ENCODE results near the gene IL1RAPL2.
A peak's percentile ranks its signal among the peaks of the same experiment; 100 is the strongest.
"Not testable (repeated sequence)": the region's sequence is repeated elsewhere in the genome, so short reads cannot be mapped to it uniquely, and the experiment has no call there.

The IL1RAPL2 gene

DNA sequence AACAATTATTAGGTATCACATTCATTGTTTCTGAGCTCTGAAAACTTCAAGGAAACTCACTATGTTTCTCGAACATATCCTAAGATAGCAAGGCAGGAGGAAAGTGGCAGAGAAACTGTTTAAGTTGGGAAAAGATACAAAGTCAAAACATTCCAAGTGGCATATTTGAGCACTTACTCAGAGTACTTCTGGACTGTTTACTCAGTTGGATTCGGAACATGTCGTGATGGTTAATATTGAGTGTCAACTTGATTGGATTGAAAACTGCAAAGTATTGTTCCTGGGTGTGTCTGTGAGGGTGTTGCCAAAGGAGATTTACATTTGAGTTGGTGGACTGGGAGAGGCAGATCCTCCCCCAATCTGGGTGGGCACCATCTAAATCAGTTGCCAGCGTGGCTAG, 298.3 kb downstream of the IL1RAPL2 start:
- no peak for DNase-seq (ENCODE audit: extremely low read depth, insufficient read length)
- H3K36me3 ChIP-seq (ENCODE audit: control insufficient read depth, insufficient read depth, low read length), result no peaks in the 10 kb centered on the region
- TF ChIP-seq, protein P1, sequence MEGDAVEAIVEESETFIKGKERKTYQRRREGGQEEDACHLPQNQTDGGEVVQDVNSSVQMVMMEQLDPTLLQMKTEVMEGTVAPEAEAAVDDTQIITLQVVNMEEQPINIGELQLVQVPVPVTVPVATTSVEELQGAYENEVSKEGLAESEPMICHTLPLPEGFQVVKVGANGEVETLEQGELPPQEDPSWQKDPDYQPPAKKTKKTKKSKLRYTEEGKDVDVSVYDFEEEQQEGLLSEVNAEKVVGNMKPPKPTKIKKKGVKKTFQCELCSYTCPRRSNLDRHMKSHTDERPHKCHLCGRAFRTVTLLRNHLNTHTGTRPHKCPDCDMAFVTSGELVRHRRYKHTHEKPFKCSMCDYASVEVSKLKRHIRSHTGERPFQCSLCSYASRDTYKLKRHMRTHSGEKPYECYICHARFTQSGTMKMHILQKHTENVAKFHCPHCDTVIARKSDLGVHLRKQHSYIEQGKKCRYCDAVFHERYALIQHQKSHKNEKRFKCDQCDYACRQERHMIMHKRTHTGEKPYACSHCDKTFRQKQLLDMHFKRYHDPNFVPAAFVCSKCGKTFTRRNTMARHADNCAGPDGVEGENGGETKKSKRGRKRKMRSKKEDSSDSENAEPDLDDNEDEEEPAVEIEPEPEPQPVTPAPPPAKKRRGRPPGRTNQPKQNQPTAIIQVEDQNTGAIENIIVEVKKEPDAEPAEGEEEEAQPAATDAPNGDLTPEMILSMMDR (IDR thresholded peaks at IDR 0.05; ENCODE audit: insufficient read depth, low read length, poor library complexity, severe bottlenecking), result no peak
- no peak overlapping the region for H3K4me3 ChIP-seq (replicated peaks; ENCODE audit: low read depth, low read length)
- H3K27me3 ChIP-seq (replicated peaks; ENCODE audit: control insufficient read depth, insufficient read depth, low read length), result no peaks in the 10 kb centered on the region

DNA sequence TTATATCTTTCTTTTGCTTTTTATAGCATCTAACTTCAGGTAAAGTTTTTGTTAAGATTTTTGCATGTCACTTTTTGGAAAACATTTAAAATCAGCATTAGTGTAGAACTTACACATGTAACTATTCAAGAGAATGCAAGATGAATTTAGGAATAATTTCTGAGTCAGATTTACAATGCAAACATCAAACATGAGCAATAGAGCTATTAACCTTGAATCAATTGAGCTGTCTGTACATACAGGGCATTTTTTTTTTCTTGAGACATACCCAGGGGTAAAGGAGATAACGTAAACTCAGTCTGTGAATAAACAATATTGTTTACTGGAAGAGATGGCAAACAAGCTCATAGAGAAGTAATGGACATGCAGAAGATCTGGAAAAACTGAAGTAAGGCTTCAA, 311.5 kb downstream of the IL1RAPL2 start:
- Histone ChIP-seq H3K36me3 (ENCODE audit: control insufficient read depth, insufficient read depth, low read length) (no peaks in the 10 kb centered on the region), H3K4me3 (replicated peaks; ENCODE audit: low read depth, low read length) (no peak overlapping the region), H3K27me3 (replicated peaks; ENCODE audit: control insufficient read depth, insufficient read depth, low read length) (no peaks in the 10 kb centered on the region)
- TF ChIP-seq, protein P1 (IDR thresholded peaks at IDR 0.05; ENCODE audit: insufficient read depth, low read length, poor library complexity, severe bottlenecking), result no peak
- DNase-seq (ENCODE audit: extremely low read depth, insufficient read length), result no peak

DNA sequence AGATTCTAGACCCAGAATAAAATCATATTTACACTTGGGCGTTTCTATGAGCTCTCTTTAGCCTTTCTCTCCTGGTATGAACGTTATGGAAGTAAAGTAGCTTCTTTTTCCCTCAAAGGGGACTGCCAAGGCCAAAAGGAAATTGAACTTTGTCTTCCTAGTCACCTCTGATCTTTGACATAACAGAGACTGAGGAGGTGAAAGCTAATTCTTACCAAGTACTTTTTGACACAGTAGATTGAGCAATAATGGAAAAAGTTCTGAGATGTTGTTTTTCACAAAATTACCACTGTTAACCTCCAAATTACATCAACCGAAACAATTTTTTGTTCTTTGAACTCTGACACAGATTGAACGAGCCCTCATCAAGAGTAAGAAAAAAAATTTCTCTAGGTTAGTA, 336.1 kb downstream of the IL1RAPL2 start:
- Histone ChIP-seq H3K4me3 (replicated peaks; ENCODE audit: low read depth, low read length) (no peak overlapping the region), H3K36me3 (ENCODE audit: control insufficient read depth, insufficient read depth, low read length) (no peaks in the 10 kb centered on the region), H3K27me3 (replicated peaks; ENCODE audit: control insufficient read depth, insufficient read depth, low read length) (no peaks in the 10 kb centered on the region)
- TF ChIP-seq, protein P1 (IDR thresholded peaks at IDR 0.05; ENCODE audit: insufficient read depth, low read length, poor library complexity, severe bottlenecking), result no peak
- DNase-seq (ENCODE audit: extremely low read depth, insufficient read length), result no peak

DNA sequence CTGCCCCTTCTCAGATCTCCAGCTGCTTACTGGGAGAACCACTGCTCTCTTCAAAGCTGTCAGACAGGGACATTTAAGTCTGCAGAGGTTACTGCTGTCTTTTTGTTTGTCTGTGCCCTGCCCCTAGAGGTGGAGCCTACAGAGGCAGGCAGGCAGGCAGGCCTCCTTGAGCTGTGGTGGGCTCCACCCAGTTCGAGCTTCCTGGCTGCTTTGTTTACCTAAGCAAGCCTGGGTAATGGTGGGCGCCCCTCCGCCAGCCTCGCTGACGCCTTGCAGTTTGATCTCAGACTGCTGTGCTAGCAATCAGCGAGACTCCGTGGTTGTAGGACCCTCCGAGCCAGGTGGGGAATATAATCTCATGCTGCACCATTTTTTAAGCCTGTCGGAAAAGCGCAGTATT, 343.7 kb downstream of the IL1RAPL2 start:
- H3K4me3 ChIP-seq (replicated peaks; ENCODE audit: low read depth, low read length); DNase-seq (ENCODE audit: extremely low read depth, insufficient read length); H3K36me3 ChIP-seq (ENCODE audit: control insufficient read depth, insufficient read depth, low read length); H3K27me3 ChIP-seq (replicated peaks; ENCODE audit: control insufficient read depth, insufficient read depth, low read length): not testable (repeated sequence)

DNA sequence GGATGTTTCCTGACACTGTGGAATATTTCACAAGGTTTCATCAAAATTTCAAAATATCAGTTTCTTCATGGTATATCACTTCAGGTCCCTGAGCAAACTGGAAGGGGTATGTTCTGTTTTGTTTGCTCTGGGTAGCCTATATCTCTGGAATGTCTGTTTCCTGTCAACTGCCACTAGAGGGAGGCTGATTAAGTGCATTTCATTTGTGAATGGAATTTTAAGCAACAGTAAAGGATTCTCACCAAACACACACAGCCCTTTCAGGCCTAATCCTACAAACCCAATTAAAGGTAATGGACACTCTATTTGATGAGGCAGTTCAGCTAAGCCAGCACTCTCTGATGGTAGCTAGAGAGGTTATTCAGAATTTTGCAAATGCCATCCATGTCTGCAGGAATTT, 347.3 kb downstream of the IL1RAPL2 start:
- no peaks in the 10 kb centered on the region for H3K27me3 ChIP-seq (replicated peaks; ENCODE audit: control insufficient read depth, insufficient read depth, low read length)
- H3K4me3 ChIP-seq (replicated peaks; ENCODE audit: low read depth, low read length), result no peak overlapping the region
- H3K36me3 ChIP-seq (ENCODE audit: control insufficient read depth, insufficient read depth, low read length), result no peaks in the 10 kb centered on the region
- TF ChIP-seq, protein P1 (IDR thresholded peaks at IDR 0.05; ENCODE audit: insufficient read depth, low read length, poor library complexity, severe bottlenecking), result peak; percentile 44
- DNase-seq (ENCODE audit: extremely low read depth, insufficient read length), result no peak

DNA sequence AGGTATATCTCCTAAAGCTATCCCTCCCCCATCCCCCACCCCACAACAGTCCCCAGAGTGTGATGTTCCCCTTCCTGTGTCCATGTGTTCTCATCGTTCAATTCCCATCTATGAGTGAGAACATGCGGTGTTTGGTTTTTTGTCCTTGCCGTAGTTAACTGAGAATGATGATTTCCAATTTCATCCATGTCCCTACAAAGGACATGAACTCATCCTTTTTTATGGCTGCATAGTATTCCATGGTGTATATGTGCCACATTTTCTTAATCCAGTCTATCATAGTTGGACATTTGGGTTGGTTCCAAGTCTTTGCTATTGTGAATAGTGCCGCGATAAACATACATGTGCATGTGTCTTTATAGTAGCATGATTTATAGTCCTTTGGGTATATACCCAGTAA, 348.7 kb downstream of the IL1RAPL2 start:
- not testable (repeated sequence) for DNase-seq (ENCODE audit: extremely low read depth, insufficient read length); H3K4me3 ChIP-seq (replicated peaks; ENCODE audit: low read depth, low read length); H3K36me3 ChIP-seq (ENCODE audit: control insufficient read depth, insufficient read depth, low read length); H3K27me3 ChIP-seq (replicated peaks; ENCODE audit: control insufficient read depth, insufficient read depth, low read length)

DNA sequence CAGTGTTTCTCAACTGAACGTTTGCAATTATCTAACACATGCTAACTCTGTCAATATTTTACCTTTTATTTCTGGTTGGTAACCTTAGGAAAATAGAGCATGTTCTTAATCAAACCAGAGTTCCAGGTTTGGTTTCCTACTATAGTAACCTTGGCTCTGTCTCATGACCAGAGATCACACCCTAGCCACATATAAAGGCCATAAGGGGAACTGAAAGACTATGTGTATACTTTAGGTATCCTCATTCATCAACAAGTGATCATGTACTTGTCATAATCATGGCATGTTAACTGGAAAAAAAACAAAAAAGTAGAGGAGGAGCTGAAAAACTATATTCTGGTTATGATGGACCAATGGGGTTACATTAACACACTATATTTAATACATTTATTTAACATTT, 352.1 kb downstream of the IL1RAPL2 start:
- Histone ChIP-seq H3K4me3 (replicated peaks; ENCODE audit: low read depth, low read length) (no peak overlapping the region), H3K27me3 (replicated peaks; ENCODE audit: control insufficient read depth, insufficient read depth, low read length) (no peaks in the 10 kb centered on the region), H3K36me3 (ENCODE audit: control insufficient read depth, insufficient read depth, low read length) (no peaks in the 10 kb centered on the region)
- TF ChIP-seq, protein P1 (IDR thresholded peaks at IDR 0.05; ENCODE audit: insufficient read depth, low read length, poor library complexity, severe bottlenecking), result no peak
- DNase-seq (ENCODE audit: extremely low read depth, insufficient read length), result no peak

Measured in GM06990 (cell line).